Measurements from ENCODE around the gene IL1RN. TPM values are rescaled to one million over a fixed set of nuclear protein-coding genes. Genes with fewer than 3 reads are reported as not detected.

IL1RN gene
- total RNA-seq, 1 donor from 2014 or later = not detected

DNA sequence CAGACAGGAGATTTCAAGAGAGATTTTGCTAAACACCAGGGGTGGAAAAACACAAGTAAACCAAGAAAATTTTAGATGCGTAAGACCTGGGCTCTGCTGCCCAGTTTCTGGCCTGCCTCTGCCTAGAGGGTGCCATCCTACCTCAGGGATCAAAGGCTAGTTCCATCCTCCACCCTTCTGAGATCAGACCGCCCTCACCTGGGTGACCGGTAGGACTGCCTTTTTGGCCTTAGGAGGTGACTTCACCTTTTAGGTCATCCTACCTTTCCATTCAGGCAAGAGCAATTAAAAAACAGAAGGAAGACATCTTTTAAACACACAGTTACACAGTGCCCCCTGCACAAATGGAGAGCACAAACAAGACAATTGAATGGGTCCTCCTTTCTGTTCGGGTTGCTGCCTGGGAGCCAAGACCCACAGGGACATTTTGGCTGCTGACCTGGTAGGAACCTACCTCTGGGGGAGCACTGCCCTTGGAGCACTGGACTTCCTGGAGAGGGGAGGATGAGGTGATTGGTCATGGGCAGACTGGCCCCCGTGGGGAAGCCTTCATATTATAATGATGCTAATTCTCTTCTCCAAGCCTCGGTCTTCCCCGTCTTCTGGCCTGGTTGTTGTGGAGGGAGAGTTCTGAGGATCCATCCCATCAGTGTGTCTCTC is 49.4 kb downstream of the IL1RN start:
- Mint-ChIP-seq H3K36me3 (ENCODE audit: unreplicated experiment) (no peaks in the 10 kb centered on the region), H3K4me3 (ENCODE audit: unreplicated experiment) (no peak overlapping the region), H3K27me3 (ENCODE audit: unreplicated experiment) (peaks cover 8% of the 10 kb centered on the region), H3K27ac (ENCODE audit: unreplicated experiment) (no peak overlapping the region), H3K4me1 (ENCODE audit: low read depth, unreplicated experiment) (peaks cover 7% of the 10 kb centered on the region), H3K9me3 (ENCODE audit: unreplicated experiment) (peaks cover 9% of the 10 kb centered on the region)
- DNase-seq = no peak
- TF ChIP-seq, protein P1, sequence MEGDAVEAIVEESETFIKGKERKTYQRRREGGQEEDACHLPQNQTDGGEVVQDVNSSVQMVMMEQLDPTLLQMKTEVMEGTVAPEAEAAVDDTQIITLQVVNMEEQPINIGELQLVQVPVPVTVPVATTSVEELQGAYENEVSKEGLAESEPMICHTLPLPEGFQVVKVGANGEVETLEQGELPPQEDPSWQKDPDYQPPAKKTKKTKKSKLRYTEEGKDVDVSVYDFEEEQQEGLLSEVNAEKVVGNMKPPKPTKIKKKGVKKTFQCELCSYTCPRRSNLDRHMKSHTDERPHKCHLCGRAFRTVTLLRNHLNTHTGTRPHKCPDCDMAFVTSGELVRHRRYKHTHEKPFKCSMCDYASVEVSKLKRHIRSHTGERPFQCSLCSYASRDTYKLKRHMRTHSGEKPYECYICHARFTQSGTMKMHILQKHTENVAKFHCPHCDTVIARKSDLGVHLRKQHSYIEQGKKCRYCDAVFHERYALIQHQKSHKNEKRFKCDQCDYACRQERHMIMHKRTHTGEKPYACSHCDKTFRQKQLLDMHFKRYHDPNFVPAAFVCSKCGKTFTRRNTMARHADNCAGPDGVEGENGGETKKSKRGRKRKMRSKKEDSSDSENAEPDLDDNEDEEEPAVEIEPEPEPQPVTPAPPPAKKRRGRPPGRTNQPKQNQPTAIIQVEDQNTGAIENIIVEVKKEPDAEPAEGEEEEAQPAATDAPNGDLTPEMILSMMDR (IDR thresholded peaks at IDR 0.05; ENCODE audit: partially characterized antibody, unreplicated experiment) = no peak

DNA sequence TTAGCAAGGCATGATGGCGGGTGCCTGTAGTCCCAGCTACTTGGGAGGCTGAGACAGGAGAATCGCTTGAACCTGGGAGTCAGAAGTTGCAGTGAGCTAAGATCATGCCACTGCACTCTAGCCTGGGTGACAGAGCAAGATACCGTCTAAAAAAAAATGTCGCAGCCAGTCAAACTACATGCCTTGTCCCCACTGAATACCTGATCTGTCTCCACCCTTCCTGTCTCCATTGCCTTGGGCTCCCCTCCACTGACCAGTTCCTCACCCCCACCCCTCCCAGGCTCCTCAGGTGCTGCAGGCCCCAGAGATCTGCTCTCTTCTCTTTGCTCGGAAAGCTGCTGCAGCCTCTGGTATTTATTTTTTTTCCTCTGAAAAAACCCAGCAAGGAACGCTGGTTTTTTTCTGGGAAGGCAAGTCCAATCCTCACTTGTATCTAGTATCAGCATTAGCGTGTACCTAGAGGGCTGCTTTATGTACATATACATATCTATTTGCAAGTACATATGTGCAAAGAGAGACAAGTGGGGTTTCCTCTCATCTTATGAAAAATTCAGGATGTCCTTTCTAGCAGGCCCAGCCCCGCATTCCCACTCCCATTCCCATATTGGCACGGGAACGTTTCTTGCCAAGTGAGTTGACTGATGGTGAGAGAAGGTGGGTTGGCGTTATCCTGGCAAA is 50.8 kb downstream of the IL1RN start:
- no peak for DNase-seq
- Mint-ChIP-seq H3K27me3 (ENCODE audit: unreplicated experiment) (peaks cover 11% of the 10 kb centered on the region), H3K27ac (ENCODE audit: unreplicated experiment) (no peak overlapping the region), H3K4me1 (ENCODE audit: low read depth, unreplicated experiment) (peaks cover 11% of the 10 kb centered on the region), H3K36me3 (ENCODE audit: unreplicated experiment) (no peaks in the 10 kb centered on the region), H3K9me3 (ENCODE audit: unreplicated experiment) (peaks cover 9% of the 10 kb centered on the region), H3K4me3 (ENCODE audit: unreplicated experiment) (no peak overlapping the region)
- TF ChIP-seq, protein P1 (IDR thresholded peaks at IDR 0.05; ENCODE audit: partially characterized antibody, unreplicated experiment) = no peak

DNA sequence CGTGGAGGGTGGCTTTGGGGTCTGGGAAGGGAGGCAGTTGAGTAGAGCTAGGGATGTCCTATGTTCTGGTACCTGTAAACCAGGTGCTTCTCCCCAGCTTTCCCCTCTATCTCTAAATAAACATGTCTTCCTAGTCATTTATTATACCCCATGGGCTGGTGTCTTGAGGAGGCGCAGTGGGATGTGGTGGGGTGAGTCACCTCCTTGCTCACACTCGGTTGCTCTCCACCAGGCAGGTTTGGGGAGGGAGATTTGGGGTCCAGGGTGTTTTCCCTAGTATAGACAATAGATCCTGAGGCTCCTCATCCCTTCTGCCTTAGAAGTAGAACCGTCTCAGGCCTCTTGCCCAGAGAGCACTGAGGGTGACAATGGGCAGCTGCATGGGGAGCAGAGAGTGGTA is 51.5 kb downstream of the IL1RN start:
- no peak overlapping the region for H3K27ac Mint-ChIP-seq (ENCODE audit: unreplicated experiment)

DNA sequence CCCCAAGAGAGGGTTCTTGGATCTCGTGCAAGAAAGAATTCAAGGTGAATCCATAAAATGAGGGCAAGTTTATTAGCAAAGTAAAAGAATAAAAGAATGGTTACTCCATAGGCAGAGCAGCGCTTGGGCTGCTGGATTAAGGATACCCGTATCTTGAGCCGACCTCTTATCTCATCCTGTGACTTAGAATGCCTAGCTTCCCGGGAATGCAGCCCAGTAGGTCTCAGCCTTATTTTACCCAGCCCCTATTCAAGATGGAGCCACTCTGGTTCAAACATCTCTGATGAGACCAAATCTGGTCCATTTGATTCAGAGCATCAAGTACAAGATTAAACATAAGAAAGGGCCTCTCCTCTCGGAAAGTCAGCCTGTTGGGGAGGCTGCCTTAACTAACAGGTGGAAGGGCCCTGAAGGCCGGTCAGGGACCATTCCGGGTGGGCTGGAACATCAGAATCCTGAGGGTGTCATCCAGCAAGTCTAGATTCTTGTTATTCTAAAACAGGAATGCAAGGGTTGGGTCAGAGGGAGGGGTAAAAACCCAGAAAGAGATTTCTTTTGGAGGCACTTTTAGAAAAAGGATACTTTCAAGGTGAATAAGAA is 52.1 kb downstream of the IL1RN start:
- H3K4me3 Mint-ChIP-seq (ENCODE audit: unreplicated experiment) = no peak overlapping the region
- no peak overlapping the region for H3K27ac Mint-ChIP-seq (ENCODE audit: unreplicated experiment)
- TF ChIP-seq, protein P1 (IDR thresholded peaks at IDR 0.05; ENCODE audit: partially characterized antibody, unreplicated experiment) = no peak
- H3K36me3 Mint-ChIP-seq (ENCODE audit: unreplicated experiment) = no peaks in the 10 kb centered on the region
- no peak for DNase-seq
- peaks cover 11% of the 10 kb centered on the region for H3K27me3 Mint-ChIP-seq (ENCODE audit: unreplicated experiment)
- H3K4me1 Mint-ChIP-seq (ENCODE audit: low read depth, unreplicated experiment) = peaks cover 20% of the 10 kb centered on the region
- H3K9me3 Mint-ChIP-seq (ENCODE audit: unreplicated experiment) = peaks cover 9% of the 10 kb centered on the region

More for the DNA sequence above, 51.5 kb downstream of the IL1RN start:
- no peak overlapping the region for H3K4me3 Mint-ChIP-seq (ENCODE audit: unreplicated experiment)
- H3K4me1 Mint-ChIP-seq (ENCODE audit: low read depth, unreplicated experiment) = peaks cover 18% of the 10 kb centered on the region
- H3K27me3 Mint-ChIP-seq (ENCODE audit: unreplicated experiment) = peaks cover 11% of the 10 kb centered on the region
- no peak for DNase-seq
- TF ChIP-seq, protein P1 (IDR thresholded peaks at IDR 0.05; ENCODE audit: partially characterized antibody, unreplicated experiment) = no peak
- no peaks in the 10 kb centered on the region for H3K36me3 Mint-ChIP-seq (ENCODE audit: unreplicated experiment)
- peaks cover 9% of the 10 kb centered on the region for H3K9me3 Mint-ChIP-seq (ENCODE audit: unreplicated experiment)

All from glutamatergic neuron (in vitro differentiated cells).